H9 (cell line): ENCODE data around the gene SLC9A7. TPM values are rescaled to one million over a fixed set of nuclear protein-coding genes. Genes with fewer than 3 reads are reported as not detected.

Experiments
- DNase-seq: peaks from one replicate; pipeline ENCODE4 v3.0.0-alpha.2; 2017
- H2AFZ ChIP-seq: one replicate; pipeline ENCODE4 v1.6.1; 2013; ENCODE audit warnings: mild to moderate bottlenecking, low read length, control low read depth, moderate library complexity
- H2AK5ac ChIP-seq: 2 replicates; pipeline ENCODE4 v1.6.1; 2013; ENCODE audit warnings: low read length, control low read depth, mixed read lengths; ENCODE audit not compliant: insufficient read length
- H2BK120ac ChIP-seq: one replicate; pipeline ENCODE4 v1.6.1; 2013; ENCODE audit warnings: low read depth, mild to moderate bottlenecking, low read length, control low read depth, inconsistent platforms; ENCODE audit not compliant: poor library complexity, severe bottlenecking
- H2BK12ac ChIP-seq: 2 replicates; pipeline ENCODE4 v1.6.1; 2013; ENCODE audit warnings: low read length, control low read depth, mixed read lengths, low read depth; ENCODE audit not compliant: insufficient read length
- H2BK15ac ChIP-seq: 2 replicates; pipeline ENCODE4 v1.6.1; 2013; ENCODE audit warnings: low read depth, low read length, control low read depth
- H2BK20ac ChIP-seq: one replicate; pipeline ENCODE4 v1.6.1; 2013; ENCODE audit warnings: low read depth, mild to moderate bottlenecking, low read length, control low read depth, inconsistent platforms; ENCODE audit not compliant: poor library complexity, severe bottlenecking
- H2BK5ac ChIP-seq: 2 replicates; pipeline ENCODE4 v1.6.1; 2013; ENCODE audit warnings: low read length, control low read depth, mixed read lengths; ENCODE audit not compliant: insufficient read length
- H3K14ac ChIP-seq: 2 replicates; pipeline ENCODE4 v1.6.1; 2013; ENCODE audit warnings: low read length, control low read depth; ENCODE audit not compliant: insufficient read depth
- H3K18ac ChIP-seq: 2 replicates; pipeline ENCODE4 v1.6.1; 2013; ENCODE audit warnings: low read depth, mild to moderate bottlenecking, mixed read lengths, low read length, control low read depth; ENCODE audit not compliant: insufficient read length
- H3K23ac ChIP-seq: 2 replicates; pipeline ENCODE4 v1.6.1; 2013; ENCODE audit warnings: low read length, control low read depth, mixed read lengths, low read depth; ENCODE audit not compliant: insufficient read length
- H3K23me2 ChIP-seq: 2 replicates; pipeline ENCODE4 v1.6.1; 2013; ENCODE audit warnings: low read depth, mild to moderate bottlenecking, mixed read lengths, low read length, control low read depth; ENCODE audit not compliant: insufficient read length, poor library complexity, severe bottlenecking
- H3K27ac ChIP-seq: 2 replicates; pipeline ENCODE4 v1.5.1; 2013; ENCODE audit warnings: low read length, control low read depth, mixed read lengths, low read depth; ENCODE audit not compliant: insufficient read length
- H3K27me3 ChIP-seq: 2 replicates; pipeline ENCODE4 v1.6.1; 2013; ENCODE audit warnings: low read length, control low read depth, inconsistent platforms; ENCODE audit not compliant: insufficient read depth
- H3K4ac ChIP-seq: 2 replicates; pipeline ENCODE4 v1.6.1; 2013; ENCODE audit warnings: low read depth, mild to moderate bottlenecking, control low read depth, inconsistent platforms, low read length, moderate library complexity
- H3K4me1 ChIP-seq: 2 replicates; pipeline ENCODE4 v1.6.1; 2013; ENCODE audit warnings: low read length, control low read depth, inconsistent platforms; ENCODE audit not compliant: insufficient read depth
- H3K4me2 ChIP-seq: 2 replicates; pipeline ENCODE4 v1.6.1; 2013; ENCODE audit warnings: low read length, control low read depth, mixed read lengths; ENCODE audit not compliant: insufficient read length, insufficient read depth
- H3K56ac ChIP-seq: 2 replicates; pipeline ENCODE4 v1.6.1; 2013; ENCODE audit warnings: low read depth, mild to moderate bottlenecking, mixed read lengths, low read length, control low read depth; ENCODE audit not compliant: insufficient read length
- H3K79me1 ChIP-seq: 2 replicates; pipeline ENCODE4 v1.6.1; 2013; ENCODE audit warnings: low read depth, mild to moderate bottlenecking, moderate library complexity, low read length, control low read depth, inconsistent platforms; ENCODE audit not compliant: insufficient read depth, poor library complexity, severe bottlenecking
- H3K79me2 ChIP-seq: 2 replicates; pipeline ENCODE4 v1.6.1; 2013; ENCODE audit warnings: low read length, control low read depth, inconsistent platforms; ENCODE audit not compliant: insufficient read depth
- H3K9ac ChIP-seq: 2 replicates; pipeline ENCODE4 v1.6.1; 2013; ENCODE audit warnings: low read length, control low read depth, mixed read lengths; ENCODE audit not compliant: insufficient read length; ENCODE audit errors: extremely low read depth
- H3K9me3 ChIP-seq: one replicate; pipeline ENCODE4 v1.6.1; 2013; ENCODE audit warnings: low read depth, low read length, inconsistent platforms; ENCODE audit not compliant: control insufficient read depth
- H3T11ph ChIP-seq: one replicate; pipeline ENCODE4 v1.6.1; 2013; ENCODE audit warnings: mild to moderate bottlenecking, low read length, control low read depth, inconsistent platforms
- H4K20me1 ChIP-seq: one replicate; pipeline ENCODE4 v1.6.1; 2013; ENCODE audit not compliant: control insufficient read depth, insufficient read length, insufficient read depth
- H4K5ac ChIP-seq: 2 replicates; pipeline ENCODE4 v1.6.1; 2013; ENCODE audit warnings: low read depth, mild to moderate bottlenecking, mixed read lengths, low read length, control low read depth; ENCODE audit not compliant: insufficient read length
- H4K8ac ChIP-seq: replicated peaks from 2 replicates; pipeline ENCODE4 v1.6.1; 2013; ENCODE audit warnings: low read length, control low read depth, mixed read lengths, low read depth; ENCODE audit not compliant: insufficient read length
- H4K91ac ChIP-seq: 2 replicates; pipeline ENCODE4 v1.6.1; 2013; ENCODE audit warnings: low read depth, mild to moderate bottlenecking, moderate library complexity, mixed read lengths, low read length, control low read depth; ENCODE audit not compliant: insufficient read length
- H3K27ac Mint-ChIP-seq, 3 experiments: 2 replicates in 2 of 3; 3 replicates in 1 of 3; pipeline ENCODE4 v1.8.0; 2020 to 2021; ENCODE audit warnings: mixed read lengths in 3 of 3, mild to moderate bottlenecking in 1 of 3, moderate library complexity in 1 of 3
- H3K27me3 Mint-ChIP-seq: 2 replicates; pipeline ENCODE4 v1.8.0; 2021; ENCODE audit warnings: low read depth, mild to moderate bottlenecking, moderate library complexity, mixed read lengths
- H3K36me3 Mint-ChIP-seq, 3 experiments: 2 replicates in 2 of 3; 3 replicates in 1 of 3; pipeline ENCODE4 v1.8.0; 2020 to 2021; ENCODE audit warnings: low read depth in 3 of 3, mixed read lengths in 3 of 3; ENCODE audit not compliant: insufficient read depth in 1 of 3
- H3K4me1 Mint-ChIP-seq, 2 experiments: 2 replicates each; pipeline ENCODE4 v1.8.0; 2020; ENCODE audit warnings: mixed read lengths in 2 of 2
- H3K4me3 Mint-ChIP-seq, 2 experiments: 2 replicates in 1 of 2; 3 replicates in 1 of 2; pipeline ENCODE4 v1.8.0; 2020 to 2021; ENCODE audit warnings: mild to moderate bottlenecking in 2 of 2, mixed read lengths in 2 of 2, moderate library complexity in 1 of 2
- H3K9me3 Mint-ChIP-seq, 2 experiments: 2 replicates in 1 of 2; 3 replicates in 1 of 2; pipeline ENCODE4 v1.8.0; 2020; ENCODE audit warnings: mild to moderate bottlenecking in 2 of 2, mixed read lengths in 2 of 2, moderate library complexity in 1 of 2
- WGBS: extraction: QIAGEN DNeasy Blood & Tissue Kit; methylation state at CpG from one replicate; pipeline ENCODE4 v1.1.7; 2013; ENCODE audit warnings: missing lambda C conversion rate, low lambda C conversion rate, mixed read lengths; ENCODE audit not compliant: insufficient read length; ENCODE audit errors: extremely low coverage; 5-methylcytosine and 5-hydroxymethylcytosine counted together
- total RNA-seq: library from RNA; stranded (reverse); gene quantifications from 2 replicates; pipeline ENCODE4 v1.2.1, GENCODE V29; 2021
- TF ChIP-seq, protein P1 (sequence below): fragments of 200-600 bp; sonication (generic); conservative IDR thresholded peaks from 3 replicates; pipeline ENCODE4 v1.8.0; 2021; ENCODE audit warnings: antibody characterized with exemption, mild to moderate bottlenecking

The SLC9A7 gene
- total RNA-seq, 1 experiment from 2014 or later, result 5.9 TPM

DNA sequence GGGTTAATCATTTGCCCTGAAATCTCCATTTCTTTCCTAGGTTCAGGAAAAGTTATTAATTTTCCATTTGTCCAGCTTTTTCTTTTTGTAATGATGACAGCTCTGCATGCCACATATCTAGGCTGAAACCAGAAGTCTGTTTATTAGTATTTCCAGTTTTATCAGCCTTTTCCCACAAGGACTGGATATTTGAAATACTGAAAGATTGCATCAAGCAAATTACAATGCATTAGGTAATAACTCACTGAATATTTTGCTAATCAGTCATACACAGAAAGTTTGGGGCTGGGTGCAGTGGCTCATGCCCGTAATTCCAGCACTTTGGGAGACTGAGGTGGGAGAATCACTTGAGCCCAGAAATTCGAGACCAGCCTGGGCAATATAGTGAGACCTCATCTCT lies 21.5 kb downstream of the SLC9A7 start:
- no peaks in the 10 kb centered on the region for H3K79me2 ChIP-seq

More for the DNA sequence above, 21.5 kb downstream of the SLC9A7 start:
- Histone ChIP-seq H3T11ph (no peak overlapping the region), H4K20me1 (no peaks in the 10 kb centered on the region), H3K18ac (no peak overlapping the region), H3K9ac (no peak overlapping the region), H3K9me3 (peaks cover 23% of the 10 kb centered on the region), H4K8ac (no peak overlapping the region), H3K14ac (no peak overlapping the region), H2BK20ac (no peak overlapping the region), H3K23ac (no peak overlapping the region), H3K23me2 (no peaks in the 10 kb centered on the region), H3K27me3 (no peaks in the 10 kb centered on the region), H3K56ac (no peak overlapping the region), H3K27ac (no peak overlapping the region), H2AK5ac (no peak overlapping the region), H2BK15ac (no peak overlapping the region), H2BK120ac (no peak overlapping the region), H4K91ac (no peak overlapping the region), H2BK12ac (no peak overlapping the region), H3K79me1 (no peaks in the 10 kb centered on the region), H3K4me2 (no peak overlapping the region), H2AFZ (no peak overlapping the region), H3K4me1 (no peaks in the 10 kb centered on the region), H3K4ac (no peak overlapping the region), H4K5ac (no peak overlapping the region), H2BK5ac (no peak overlapping the region)
- H3K27me3 Mint-ChIP-seq, result no peaks in the 10 kb centered on the region; the same call in 1 of the 2 replicates
- TF ChIP-seq, protein P1, sequence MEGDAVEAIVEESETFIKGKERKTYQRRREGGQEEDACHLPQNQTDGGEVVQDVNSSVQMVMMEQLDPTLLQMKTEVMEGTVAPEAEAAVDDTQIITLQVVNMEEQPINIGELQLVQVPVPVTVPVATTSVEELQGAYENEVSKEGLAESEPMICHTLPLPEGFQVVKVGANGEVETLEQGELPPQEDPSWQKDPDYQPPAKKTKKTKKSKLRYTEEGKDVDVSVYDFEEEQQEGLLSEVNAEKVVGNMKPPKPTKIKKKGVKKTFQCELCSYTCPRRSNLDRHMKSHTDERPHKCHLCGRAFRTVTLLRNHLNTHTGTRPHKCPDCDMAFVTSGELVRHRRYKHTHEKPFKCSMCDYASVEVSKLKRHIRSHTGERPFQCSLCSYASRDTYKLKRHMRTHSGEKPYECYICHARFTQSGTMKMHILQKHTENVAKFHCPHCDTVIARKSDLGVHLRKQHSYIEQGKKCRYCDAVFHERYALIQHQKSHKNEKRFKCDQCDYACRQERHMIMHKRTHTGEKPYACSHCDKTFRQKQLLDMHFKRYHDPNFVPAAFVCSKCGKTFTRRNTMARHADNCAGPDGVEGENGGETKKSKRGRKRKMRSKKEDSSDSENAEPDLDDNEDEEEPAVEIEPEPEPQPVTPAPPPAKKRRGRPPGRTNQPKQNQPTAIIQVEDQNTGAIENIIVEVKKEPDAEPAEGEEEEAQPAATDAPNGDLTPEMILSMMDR, result no peak
- peaks cover 84% of the 10 kb centered on the region in 2 experiments for H3K9me3 Mint-ChIP-seq
- no CpG with 5 or more reads among the region's 2 CpGs for WGBS
- H3K4me1 Mint-ChIP-seq, result no peaks in the 10 kb centered on the region
- H3K4me3 Mint-ChIP-seq, result no peak overlapping the region
- no peak overlapping the region for H3K27ac Mint-ChIP-seq
- no peak for DNase-seq
- peaks cover 22 to 45% (median 31%) of the 10 kb centered on the region in 3 experiments for H3K36me3 Mint-ChIP-seq
